Tibial nerve (tissue), 4 donors: ENCODE results near the gene MAGEB1. TPM values are rescaled to one million over a fixed set of nuclear protein-coding genes. Genes with fewer than 3 reads are reported as not detected.

ENCODE experiments used
- DNase-seq, 2 donors: peaks; one replicate each; pipeline ENCODE4 v3.0.0-alpha.2; 2019; ENCODE audit warnings: low spot score in 2 of 2
- H3K27ac ChIP-seq, 4 donors: fragments of 200-600 bp; sonication (generic) in 3 of 4; one replicate each; pipeline ENCODE4 v1.5.1; 2017 to 2019; ENCODE audit warnings: mild to moderate bottlenecking in 1 of 4
- H3K27me3 ChIP-seq, 2 donors: fragments of 200-600 bp; sonication (generic) in 1 of 2; one replicate each; pipeline versions ENCODE4 v1.5.1 to v1.6.0; 2017 to 2019
- H3K36me3 ChIP-seq, 3 donors: fragments of 200-600 bp; sonication (generic); one replicate each; pipeline ENCODE4 v1.5.1; 2018 to 2019
- H3K4me1 ChIP-seq, 4 donors: fragments of 200-600 bp; sonication (generic) in 3 of 4; one replicate each; pipeline ENCODE4 v1.5.1; 2017 to 2019
- H3K4me3 ChIP-seq, 4 donors: fragments of 200-600 bp; sonication (generic) in 3 of 4; one replicate each; pipeline ENCODE4 v1.5.1; 2017 to 2019; ENCODE audit warnings: mild to moderate bottlenecking in 1 of 4, moderate library complexity in 1 of 4
- H3K9me3 ChIP-seq, 4 donors: fragments of 200-600 bp; sonication (generic) in 3 of 4; one replicate each; pipeline ENCODE4 v1.5.1; 2017 to 2019
- EP300 ChIP-seq, 2 donors: sonication (generic); formaldehyde crosslinking; IDR thresholded peaks; one replicate each; pipeline ENCODE4 v1.6.1; 2017; ENCODE audit warnings: antibody characterized with exemption in 2 of 2, mild to moderate bottlenecking in 1 of 2
- POLR2A ChIP-seq, 2 donors: fragments of 450-650 bp; IDR thresholded peaks; one replicate each; pipeline ENCODE4 v1.6.1; 2017; ENCODE audit warnings: antibody characterized with exemption in 2 of 2, mild to moderate bottlenecking in 2 of 2, moderate library complexity in 2 of 2
- WGBS, 2 donors: methylation state at CpG; one replicate each; pipeline ENCODE4 v1.1.5; 2018; 5-methylcytosine and 5-hydroxymethylcytosine counted together
- total RNA-seq, 4 donors: library from RNA; depleted of rRNA; stranded (reverse); fragments of >200 nt; gene quantifications; one replicate each; pipeline ENCODE4 v1.1.0, GENCODE V29; 2016
- TF ChIP-seq, protein P1 (sequence below), 5 experiments: fragments of 200-600 bp in 3 of 5; fragments of 450-650 bp in 2 of 5; sonication (generic) in 3 of 5; IDR thresholded peaks; one replicate each; pipeline ENCODE4 v1.5.1; 2016 to 2019; ENCODE audit warnings: antibody characterized with exemption in 5 of 5, mild to moderate bottlenecking in 3 of 5, moderate library complexity in 2 of 5

Gene MAGEB1
- total RNA-seq, 4 donors from 2014 or later, result not detected

DNA sequence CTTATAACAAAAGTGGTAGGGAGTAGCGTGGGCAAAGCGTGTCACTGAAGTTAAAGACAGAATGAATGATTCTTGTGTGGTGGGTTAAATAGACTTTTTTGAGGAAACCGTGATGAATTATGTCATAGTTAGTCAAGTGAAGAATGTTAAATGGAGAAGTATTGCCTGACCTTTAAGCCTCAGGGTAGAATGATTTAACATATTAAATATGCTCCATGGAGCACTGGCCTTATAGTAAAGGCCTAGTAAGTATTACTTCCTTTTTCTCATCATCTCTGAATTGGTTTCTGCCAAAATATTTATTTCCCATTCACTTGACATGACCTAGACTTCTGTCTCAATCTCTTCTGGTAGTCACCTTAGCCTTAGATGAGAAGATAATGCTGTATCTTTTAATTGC is 23.7 kb downstream of the MAGEB1 start:
- H3K27me3 ChIP-seq, result peaks cover 0 to 9% of the 10 kb centered on the region in 2 donors
- no peak for DNase-seq
- no peaks in the 10 kb centered on the region for H3K36me3 ChIP-seq
- no peaks in the 10 kb centered on the region for H3K4me1 ChIP-seq
- no peak overlapping the region for H3K27ac ChIP-seq
- 74 to 77% methylated on average over 3 of the region's 3 CpGs for WGBS, 2 donors
- TF ChIP-seq POLR2A (IDR thresholded peaks at IDR 0.05), result no peak
- TF ChIP-seq EP300 (IDR thresholded peaks at IDR 0.05), result no peak
- TF ChIP-seq, protein P1, sequence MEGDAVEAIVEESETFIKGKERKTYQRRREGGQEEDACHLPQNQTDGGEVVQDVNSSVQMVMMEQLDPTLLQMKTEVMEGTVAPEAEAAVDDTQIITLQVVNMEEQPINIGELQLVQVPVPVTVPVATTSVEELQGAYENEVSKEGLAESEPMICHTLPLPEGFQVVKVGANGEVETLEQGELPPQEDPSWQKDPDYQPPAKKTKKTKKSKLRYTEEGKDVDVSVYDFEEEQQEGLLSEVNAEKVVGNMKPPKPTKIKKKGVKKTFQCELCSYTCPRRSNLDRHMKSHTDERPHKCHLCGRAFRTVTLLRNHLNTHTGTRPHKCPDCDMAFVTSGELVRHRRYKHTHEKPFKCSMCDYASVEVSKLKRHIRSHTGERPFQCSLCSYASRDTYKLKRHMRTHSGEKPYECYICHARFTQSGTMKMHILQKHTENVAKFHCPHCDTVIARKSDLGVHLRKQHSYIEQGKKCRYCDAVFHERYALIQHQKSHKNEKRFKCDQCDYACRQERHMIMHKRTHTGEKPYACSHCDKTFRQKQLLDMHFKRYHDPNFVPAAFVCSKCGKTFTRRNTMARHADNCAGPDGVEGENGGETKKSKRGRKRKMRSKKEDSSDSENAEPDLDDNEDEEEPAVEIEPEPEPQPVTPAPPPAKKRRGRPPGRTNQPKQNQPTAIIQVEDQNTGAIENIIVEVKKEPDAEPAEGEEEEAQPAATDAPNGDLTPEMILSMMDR (IDR thresholded peaks at IDR 0.05), result no peak
- H3K9me3 ChIP-seq, result no peaks in the 10 kb centered on the region
- no peak overlapping the region for H3K4me3 ChIP-seq

DNA sequence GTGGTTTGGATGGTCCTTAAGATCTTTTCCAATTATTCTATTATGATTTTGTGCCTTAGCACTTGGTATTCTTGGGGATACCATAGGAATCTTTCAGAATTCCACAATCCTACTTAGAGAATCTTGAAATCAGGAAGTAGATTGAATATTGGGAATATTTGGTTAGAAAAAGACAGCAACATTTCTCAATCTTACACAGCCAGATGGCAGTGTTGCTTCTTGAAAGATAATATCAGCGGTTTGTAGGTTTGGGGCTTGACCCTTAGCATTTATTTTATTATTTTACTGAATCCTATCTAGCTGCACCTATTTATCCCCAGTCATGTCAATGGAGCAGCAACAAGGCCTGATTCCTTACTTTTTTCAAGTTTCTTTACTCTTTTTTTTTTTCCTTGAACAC is 28.6 kb downstream of the MAGEB1 start:
- H3K27ac ChIP-seq, result no peak overlapping the region
- no peaks in the 10 kb centered on the region for H3K9me3 ChIP-seq
- DNase-seq, result peak in 1 of 2 donors; percentile 8
- no peaks in the 10 kb centered on the region for H3K27me3 ChIP-seq
- 7 to 10% methylated on average over 1 of the region's 1 CpG for WGBS, 2 donors
- no peak for TF ChIP-seq POLR2A (IDR thresholded peaks at IDR 0.05)
- TF ChIP-seq, protein P1 (IDR thresholded peaks at IDR 0.05), result peak in 3 of 5 experiments; percentile 20 to 34 (median 24)
- no peak for TF ChIP-seq EP300 (IDR thresholded peaks at IDR 0.05)
- H3K4me1 ChIP-seq, result no peaks in the 10 kb centered on the region
- no peak overlapping the region for H3K4me3 ChIP-seq
- no peaks in the 10 kb centered on the region for H3K36me3 ChIP-seq

DNA sequence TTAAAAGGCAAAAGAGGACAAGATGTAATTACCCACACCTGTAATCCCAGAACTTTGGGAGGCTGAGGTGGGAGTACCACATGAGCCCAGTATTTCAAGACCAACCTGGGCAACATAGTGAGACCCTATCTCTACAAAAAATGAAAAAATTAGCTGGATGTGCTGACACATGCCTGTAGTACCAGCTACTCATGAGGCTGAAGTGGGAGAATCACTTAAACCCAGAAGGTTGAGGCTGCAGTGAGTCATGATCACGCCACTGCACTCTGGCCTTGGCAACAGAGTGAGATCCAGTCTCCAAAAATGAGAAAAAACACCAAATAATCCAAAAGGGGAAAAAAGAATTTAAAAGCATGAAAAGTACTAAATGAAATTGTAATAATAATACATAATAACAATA is 31.4 kb downstream of the MAGEB1 start:
- Histone ChIP-seq H3K27me3 (no peaks in the 10 kb centered on the region), H3K36me3 (no peaks in the 10 kb centered on the region), H3K9me3 (no peaks in the 10 kb centered on the region), H3K4me3 (no peak overlapping the region), H3K4me1 (no peaks in the 10 kb centered on the region), H3K27ac (no peak overlapping the region)
- DNase-seq, result no peak
- TF ChIP-seq POLR2A (IDR thresholded peaks at IDR 0.05) (no peak), EP300 (IDR thresholded peaks at IDR 0.05) (no peak)
- TF ChIP-seq, protein P1 (IDR thresholded peaks at IDR 0.05), result no peak
- 53 to 87% methylated on average over 1 of the region's 1 CpG for WGBS, 2 donors

DNA sequence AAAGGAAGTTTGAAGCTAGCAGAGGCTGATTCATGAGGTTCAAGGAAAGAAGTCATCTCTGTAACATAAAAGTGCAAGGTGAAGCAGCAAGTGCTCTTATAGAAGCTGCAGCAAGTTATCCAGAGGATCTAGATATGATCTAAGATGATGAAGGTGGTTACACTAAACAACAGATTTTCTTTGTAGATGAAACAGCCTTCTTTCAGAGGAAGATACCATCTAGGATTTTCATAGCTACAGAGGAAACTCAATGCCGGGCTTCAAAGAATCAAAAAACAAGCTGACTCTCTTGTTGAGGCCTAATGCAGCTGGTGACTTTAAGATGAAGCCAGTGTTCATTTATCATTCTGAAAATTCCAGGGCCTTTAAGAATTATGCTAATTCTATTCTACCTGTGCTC is 33.5 kb downstream of the MAGEB1 start:
- 92 to 94% methylated on average over 1 of the region's 1 CpG for WGBS, 2 donors
- H3K4me3 ChIP-seq, result no peak overlapping the region
- H3K27ac ChIP-seq, result no peak overlapping the region
- no peak for DNase-seq
- no peaks in the 10 kb centered on the region for H3K27me3 ChIP-seq
- TF ChIP-seq EP300 (IDR thresholded peaks at IDR 0.05) (no peak), POLR2A (IDR thresholded peaks at IDR 0.05) (no peak)
- TF ChIP-seq, protein P1 (IDR thresholded peaks at IDR 0.05), result no peak
- no peaks in the 10 kb centered on the region for H3K36me3 ChIP-seq
- H3K9me3 ChIP-seq, result no peaks in the 10 kb centered on the region
- H3K4me1 ChIP-seq, result peaks cover 0 to 3% (median 0%) of the 10 kb centered on the region in 4 donors

DNA sequence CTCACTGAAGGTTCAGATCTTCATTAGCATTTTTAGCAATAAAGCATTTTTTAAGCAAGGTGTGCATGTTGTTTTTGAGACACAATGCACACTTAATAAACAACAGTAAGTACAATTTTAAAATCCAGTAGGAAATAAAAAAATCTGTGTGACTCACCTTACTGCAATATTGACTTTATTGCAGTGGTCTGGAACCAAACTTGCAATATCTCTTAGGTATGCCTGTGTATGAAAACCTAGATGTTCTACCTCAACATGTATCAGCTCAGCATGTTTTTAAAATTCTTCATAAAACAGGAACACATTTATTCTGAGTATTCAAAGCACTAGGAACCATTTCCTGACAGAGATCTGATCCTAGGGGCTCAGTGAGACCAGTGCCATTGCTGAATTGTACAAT is 35.6 kb downstream of the MAGEB1 start:
- no peak overlapping the region for H3K4me3 ChIP-seq
- no peaks in the 10 kb centered on the region for H3K36me3 ChIP-seq
- H3K27me3 ChIP-seq, result no peaks in the 10 kb centered on the region
- H3K27ac ChIP-seq, result no peak overlapping the region
- H3K4me1 ChIP-seq, result peaks cover 0 to 3% (median 0%) of the 10 kb centered on the region in 4 donors
- H3K9me3 ChIP-seq, result no peaks in the 10 kb centered on the region
- TF ChIP-seq EP300 (IDR thresholded peaks at IDR 0.05), result no peak
- TF ChIP-seq, protein P1 (IDR thresholded peaks at IDR 0.05), result no peak
- no peak for DNase-seq
